GM21515 (cell line): Measurements from ENCODE around the gene TSPAN16.

Experiments
- ATAC-seq: cut with Tn5 transposase; IDR thresholded peaks from one replicate; pipeline ENCODE4 v1.9.1; 2021; ENCODE audit not compliant: unreplicated experiment

The TSPAN16 gene

GRCh38 chr19:11268783-11269267, 27.1 kb upstream of the TSPAN16 start:
- no peak for ATAC-seq

DNA sequence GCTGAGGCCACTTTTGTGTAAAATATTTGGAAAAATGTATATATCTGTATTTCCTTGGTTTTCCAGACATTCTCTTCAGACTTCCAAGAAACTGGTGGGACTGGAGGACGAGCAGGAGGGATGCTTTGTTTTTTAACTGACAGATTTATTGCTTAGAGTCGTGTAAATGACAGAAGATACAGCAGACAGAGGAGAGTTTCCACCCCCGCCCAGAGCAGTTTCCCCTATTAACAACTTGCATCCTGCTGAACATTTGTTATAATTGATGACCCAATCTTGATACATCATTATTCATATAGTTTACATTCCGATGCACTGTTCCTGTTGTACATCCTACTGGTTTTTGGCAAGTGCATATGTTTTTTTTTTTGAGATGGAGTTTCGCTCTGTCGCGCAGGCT, 26.6 kb upstream of the TSPAN16 start:
- ATAC-seq, result no peak

GRCh38 chr19:11273296-11273695, 22.7 kb upstream of the TSPAN16 start:
- no peak for ATAC-seq

GRCh38 chr19:11273989-11274388, 22.0 kb upstream of the TSPAN16 start:
- no peak for ATAC-seq

- ATAC-seq, result no peak
Observed at GRCh38 chr19:11274533-11275086, 21.4 kb upstream of the TSPAN16 start.

DNA sequence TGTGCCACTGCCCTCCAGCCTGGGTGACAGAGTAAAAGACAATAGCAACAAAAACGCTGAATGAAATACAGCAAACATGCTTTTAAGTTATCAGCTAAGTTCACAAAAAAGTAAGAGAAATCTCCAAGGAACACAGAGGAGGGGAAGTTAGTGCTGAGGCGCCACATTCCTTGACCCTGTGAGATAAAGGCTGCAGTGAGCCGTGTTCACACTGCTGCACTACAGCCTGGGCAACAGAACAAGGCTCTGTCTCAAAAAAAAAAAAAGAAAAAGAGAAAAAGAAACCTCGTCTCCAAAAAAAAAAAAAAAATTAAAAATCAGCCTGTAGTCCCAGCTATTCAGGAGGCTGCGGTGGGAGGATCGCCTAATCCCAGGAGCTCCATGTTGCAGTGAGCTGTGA, 17.3 kb upstream of the TSPAN16 start:
- no peak for ATAC-seq

GRCh38 chr19:11279505-11280236, 16.3 kb upstream of the TSPAN16 start:
- ATAC-seq, result no peak

- ATAC-seq, result no peak
Observed at GRCh38 chr19:11281356-11282049, 14.5 kb upstream of the TSPAN16 start.

- no peak for ATAC-seq
Observed at GRCh38 chr19:11284515-11284914, 11.4 kb upstream of the TSPAN16 start.

GRCh38 chr19:11286312-11286974, 9.5 kb upstream of the TSPAN16 start:
- no peak for ATAC-seq

DNA sequence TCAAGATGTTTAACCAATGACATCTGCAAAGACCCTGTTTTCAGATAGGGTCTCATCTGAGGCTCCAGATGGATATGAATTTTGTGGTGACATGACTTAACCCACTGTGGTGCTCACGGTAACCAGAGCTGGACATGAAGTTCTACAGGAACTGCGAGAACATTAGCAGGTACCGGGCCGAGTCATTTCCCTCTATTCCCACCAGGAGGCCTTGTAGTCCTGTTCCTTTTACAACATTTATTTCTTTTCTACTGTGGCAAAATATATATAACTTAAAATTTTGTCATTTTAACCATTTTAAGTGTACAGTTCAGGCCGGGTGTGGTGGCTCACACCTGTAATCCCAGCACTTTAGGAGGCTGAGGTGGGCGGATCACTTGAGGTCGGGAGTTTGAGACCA, 7.6 kb upstream of the TSPAN16 start:
- ATAC-seq, result no peak

DNA sequence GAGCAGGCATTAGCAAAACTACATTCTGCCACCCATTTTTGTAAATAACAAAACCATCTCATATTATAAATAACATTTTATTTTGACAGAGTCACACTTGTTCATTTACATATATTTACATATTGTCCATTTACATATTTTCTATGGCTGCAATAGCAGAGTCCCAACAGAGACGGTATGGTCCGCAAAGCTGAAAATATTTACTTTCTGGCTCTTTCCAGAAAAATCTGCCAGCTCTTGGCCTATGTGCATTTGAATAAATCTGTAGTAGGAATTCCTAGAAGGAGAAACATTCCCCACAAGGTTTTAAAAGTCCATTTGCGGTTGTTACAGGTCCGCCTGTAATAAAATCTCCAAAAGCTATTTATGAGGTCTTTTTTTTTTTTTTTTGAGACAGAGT, 5.7 kb upstream of the TSPAN16 start:
- no peak for ATAC-seq

GRCh38 chr19:11291415-11291814, 4.5 kb upstream of the TSPAN16 start:
- no peak for ATAC-seq

DNA sequence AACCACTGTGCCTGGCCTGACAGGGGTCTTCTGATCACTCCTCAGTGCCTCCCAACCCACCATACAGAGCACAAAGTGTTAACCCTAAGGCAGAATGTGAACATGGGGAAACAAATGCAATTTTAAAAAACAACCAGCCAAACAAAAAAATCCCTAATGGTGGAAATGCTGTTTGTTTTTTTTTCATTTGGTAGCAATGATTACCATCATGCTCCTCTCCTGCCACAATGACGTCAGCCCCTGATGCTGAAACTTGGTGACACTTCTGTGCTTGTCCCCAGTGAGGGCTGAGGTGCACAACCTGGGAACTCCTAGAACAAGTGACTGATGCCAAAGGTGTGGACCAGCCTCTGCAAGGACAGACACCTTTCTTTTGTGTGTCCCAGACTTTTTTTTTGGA, 4.0 kb upstream of the TSPAN16 start:
- ATAC-seq, result no peak

DNA sequence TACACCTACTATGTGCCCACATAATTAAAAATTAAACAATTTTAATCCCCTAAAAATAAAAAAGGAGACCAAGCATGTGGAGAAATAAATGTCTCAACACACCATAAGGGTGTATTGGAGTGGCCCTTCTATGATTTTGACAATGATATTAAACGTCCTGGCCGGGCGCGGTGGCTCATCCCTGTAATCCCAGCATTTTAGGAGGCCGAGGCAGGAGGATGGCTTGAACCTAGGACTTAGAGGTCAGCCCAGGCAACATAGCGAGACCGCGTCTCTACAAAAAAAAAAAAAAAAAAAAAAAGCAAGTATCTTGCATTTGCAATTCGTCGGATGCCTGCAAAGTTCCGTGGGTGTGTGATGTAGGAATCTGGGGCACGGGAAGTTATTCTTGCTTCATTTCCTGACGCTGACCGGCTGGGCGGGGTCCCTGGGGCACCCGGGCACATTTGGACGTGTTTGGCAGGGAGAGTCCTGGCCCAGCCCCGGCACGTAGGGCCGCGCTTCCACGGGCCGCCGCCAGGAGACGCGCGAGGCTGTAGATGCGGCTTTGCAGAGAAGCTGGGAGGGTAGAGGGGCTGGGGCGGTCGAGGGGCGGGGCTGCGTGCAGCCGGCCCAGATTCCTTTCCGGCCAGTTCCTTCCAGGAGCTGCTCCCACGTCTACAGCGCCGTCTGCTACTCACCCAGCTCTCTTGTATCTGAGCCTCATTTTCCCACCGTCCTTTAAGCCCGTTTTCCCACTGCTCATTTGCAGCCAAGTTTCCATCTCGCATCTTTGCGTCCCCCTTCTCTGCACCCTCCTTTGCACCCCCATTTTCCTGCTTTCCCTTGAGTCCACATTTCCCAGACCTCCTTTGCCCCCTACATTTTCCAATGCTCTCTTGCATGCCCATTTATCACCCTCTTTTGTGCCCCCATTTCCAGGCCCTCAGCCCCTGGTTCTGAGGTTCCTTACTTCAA, 2.2 kb upstream of the TSPAN16 start:
- no peak for ATAC-seq

DNA sequence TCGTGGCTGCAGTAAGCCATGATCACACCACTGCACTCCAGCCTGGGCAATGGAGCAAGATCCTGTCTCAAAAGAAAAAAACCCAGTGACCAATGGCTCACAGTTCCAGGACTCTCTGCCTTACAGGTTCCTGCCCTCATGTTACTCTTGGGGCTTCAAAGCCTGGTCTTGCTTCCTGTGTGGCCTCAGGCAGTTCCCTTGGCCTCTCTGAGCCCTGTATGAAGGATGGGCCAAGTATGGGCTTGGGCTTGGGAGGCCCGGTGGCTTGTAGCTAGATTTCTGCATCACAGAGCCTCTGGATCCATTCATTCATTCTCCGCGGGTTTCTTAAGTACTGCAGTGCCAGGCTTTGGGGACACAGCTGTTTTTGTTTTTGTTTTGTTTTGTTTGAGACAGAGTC, 780 bp upstream of the TSPAN16 start:
- no peak for ATAC-seq

- ATAC-seq, result no peak
Observed at GRCh38 chr19:11296264-11296663, 304 bp downstream of the TSPAN16 start.

GRCh38 chr19:11299946-11300810, 4.2 kb downstream of the TSPAN16 start:
- no peak for ATAC-seq

DNA sequence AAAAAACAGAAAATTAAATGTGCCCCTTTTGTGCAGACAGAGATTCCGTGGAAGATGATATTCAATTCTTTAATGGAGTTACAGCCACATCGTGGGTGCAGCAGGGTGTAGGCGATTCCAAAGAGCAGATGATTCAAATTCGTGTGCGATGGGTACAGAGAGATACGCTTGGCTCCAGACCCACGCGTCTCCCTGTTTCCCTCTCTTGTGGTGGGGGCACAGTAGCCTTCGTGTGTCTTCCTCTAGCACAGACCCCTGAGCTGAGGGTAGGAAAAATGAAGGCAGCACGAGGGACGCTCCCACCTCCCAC, 4.8 kb downstream of the TSPAN16 start:
- no peak for ATAC-seq

GRCh38 chr19:11304936-11305335, 9.0 kb downstream of the TSPAN16 start:
- no peak for ATAC-seq
